Activated T-cell treated with anti-CD3 and anti-CD28 coated beads for 4 hours (primary cell): ENCODE results near the gene CADM2.

Source experiments
- DNase-seq: peaks from one replicate; pipeline ENCODE4 v3.0.0-alpha.2; 2020

CADM2 gene

DNA sequence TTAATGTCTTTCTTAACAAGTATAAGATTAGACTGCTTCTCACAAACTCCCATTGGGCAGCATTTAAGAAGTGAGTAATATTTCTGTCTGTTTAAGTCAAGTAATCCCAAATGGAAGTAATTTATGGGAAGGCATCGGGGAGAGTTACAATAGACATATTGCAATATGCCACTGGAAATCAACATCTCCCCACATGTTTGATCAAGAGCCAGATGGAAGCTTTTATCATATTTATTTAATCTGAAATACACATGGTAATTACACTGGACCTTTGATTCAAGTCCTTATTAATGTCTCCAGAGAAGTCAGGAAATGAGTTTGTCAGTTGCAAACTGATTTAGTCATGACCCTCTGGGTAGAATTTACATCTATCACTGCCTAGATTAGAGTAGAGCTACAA is 1088.4 kb downstream of the CADM2 start:
- DNase-seq, result no peak

DNA sequence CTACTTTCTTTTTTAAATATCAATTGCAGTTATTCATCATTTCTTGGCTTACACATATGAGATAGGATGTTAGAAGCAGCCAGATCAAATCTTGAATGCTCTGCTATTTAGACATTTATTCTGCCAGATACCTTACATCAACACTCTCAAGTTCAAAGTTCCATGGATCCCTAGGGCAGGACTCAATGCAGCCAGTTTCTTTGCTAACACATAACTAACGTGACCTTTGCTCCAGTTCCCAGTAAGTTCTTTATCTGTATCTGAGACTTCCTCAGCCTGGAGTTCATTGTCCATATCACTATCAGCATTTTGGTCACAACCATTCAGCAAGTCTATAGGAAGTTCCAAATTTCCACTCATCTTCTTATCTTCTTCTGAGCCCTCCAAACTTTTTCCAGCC is 1092.3 kb downstream of the CADM2 start:
- no peak for DNase-seq

- DNase-seq, result no peak
Observed at GRCh38 chr3:86056032-86056431, 1097.2 kb downstream of the CADM2 start.

DNA sequence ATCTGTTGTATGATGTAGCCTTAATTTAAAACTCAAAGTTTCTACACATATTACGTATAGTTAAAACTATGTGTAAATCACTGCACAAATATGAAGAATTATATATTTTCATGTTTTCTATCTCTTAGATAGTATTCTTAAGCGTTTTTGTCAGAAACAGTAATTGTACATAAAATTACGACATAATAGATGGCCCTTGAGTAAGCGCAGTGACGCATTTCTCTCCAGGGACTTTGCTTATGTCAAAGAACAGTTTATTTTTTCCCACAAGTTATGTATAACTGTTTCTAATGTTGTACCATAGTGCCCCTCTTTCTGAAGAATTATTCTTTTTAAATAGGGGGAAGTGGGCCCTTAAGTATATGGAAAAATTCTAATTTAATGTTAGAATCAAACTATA is 1098.2 kb downstream of the CADM2 start:
- DNase-seq, result no peak

DNA sequence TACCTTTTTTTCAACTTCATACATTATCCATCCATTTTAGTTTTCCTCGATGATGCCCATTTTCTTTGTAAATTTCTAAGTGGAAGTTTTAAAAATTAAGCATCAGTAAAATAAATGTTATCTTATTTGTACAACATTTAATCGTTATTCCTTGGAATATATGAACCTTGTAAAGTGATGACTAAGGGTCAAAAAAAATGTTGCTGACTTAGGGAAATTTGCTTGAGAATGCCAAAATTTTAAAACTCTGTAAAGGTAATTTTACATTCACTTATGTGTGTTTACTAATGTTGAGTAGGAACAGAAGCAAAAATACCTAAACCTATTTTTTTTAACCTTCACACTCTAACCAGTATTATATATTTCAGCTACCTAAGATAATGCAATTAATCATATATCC is 1115.0 kb downstream of the CADM2 start:
- no peak for DNase-seq

DNA sequence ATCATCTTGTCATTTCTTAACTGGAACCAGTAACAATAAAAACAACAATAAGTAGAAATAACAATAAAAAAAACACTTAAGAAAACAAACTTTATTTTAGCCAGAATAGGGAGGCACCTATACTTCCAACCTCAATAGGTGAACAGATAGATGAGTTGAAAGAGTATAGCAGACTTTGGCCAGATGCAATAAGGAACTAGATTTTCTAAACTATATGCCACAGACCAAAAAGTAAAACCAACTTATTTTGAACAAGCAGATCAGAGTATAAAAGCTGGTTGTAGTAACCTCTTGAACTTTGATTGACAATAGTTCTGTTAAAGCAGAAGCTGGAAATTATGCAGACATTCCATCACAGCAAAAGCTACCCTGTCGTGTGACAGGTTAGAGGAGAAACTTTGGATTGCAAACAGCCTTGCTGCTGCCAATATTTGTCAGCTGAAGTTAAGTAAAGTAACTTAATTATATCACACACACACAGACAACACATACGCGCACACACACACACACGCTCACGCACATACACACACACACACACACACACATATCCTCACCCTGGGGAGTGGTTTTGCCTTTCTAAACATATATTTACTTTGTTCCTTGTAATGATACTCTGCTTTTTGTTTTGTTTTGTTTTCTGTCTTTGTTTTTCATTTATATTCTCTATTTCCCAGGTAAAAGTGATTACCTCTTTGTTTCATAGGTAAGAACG is 1128.5 kb downstream of the CADM2 start:
- no peak for DNase-seq

- DNase-seq, result no peak
Observed at GRCh38 chr3:86104154-86104553, 1145.4 kb downstream of the CADM2 start.

DNA sequence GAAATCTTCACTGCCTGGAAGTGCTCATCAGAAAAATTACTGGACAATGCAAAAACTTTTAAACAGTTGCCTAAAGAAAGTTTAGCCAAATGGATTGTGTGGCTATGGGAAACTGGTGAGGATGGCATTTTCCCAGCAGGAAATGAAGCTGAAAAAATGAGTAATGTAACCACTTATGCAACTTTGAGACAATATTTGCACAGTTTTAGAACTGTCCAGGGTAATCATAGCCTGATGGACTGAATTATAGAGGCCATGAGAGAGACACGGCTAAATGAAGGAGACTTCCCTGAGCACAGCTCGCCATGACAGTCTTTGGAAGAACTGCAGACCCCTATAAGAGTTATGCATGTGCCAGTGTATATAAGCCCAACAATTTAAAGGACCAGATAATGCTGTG is 1150.6 kb downstream of the CADM2 start:
- DNase-seq, result no peak
